SH-SY5Y (cell line): ENCODE results near the gene SAP30L.

ENCODE experiments used
- GATA2 ChIP-seq: IDR thresholded peaks from 2 replicates; pipeline ENCODE4 v1.6.1; 2011; ENCODE audit warnings: mild to moderate bottlenecking, low read depth, low read length
- GATA3 ChIP-seq: IDR thresholded peaks from 2 replicates; pipeline ENCODE4 v1.6.1; 2011; ENCODE audit warnings: low read depth, mild to moderate bottlenecking, low read length, moderate library complexity

GRCh38 chr5:154403234-154403633, 42.6 kb upstream of the SAP30L start:
- TF ChIP-seq GATA3 (no peak), GATA2 (no peak)
